Measurements from ENCODE around the gene MEIKIN. TPM values are rescaled to one million over a fixed set of nuclear protein-coding genes. Genes with fewer than 3 reads are reported as not detected.

MEIKIN gene
- total and polyA plus RNA-seq, 2 of the 13 experiments (the other 11 are each of a cell fraction or from before 2014, with no cell fraction given) = not detected

DNA sequence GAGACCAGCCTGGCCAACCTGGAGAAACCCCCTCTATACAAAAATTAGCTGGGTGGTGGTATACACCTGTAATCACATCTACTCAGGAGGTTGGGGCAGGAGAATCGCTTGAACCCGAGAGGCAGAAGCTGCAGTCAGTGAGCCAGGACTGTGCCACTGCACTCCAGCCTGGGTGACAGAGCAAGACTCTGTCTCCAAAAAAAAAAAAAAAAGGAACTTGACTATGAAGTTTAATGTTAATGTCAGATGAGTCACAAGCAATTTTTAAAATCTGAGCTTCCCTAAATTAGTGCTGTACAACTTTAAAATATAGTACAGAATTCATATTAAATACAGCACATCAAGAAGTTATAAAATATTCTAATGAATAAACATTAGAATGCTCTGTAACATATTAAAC, 1.5 kb downstream of the MEIKIN start:
- no TSS peak for BruUV-seq (replicated peaks)
- in situ Hi-C loops (cut with HindIII; ENCODE audit: extremely low pct_ligation_motif_present, low pct_unique_long_range_greater_than_20kb) (no loop called here), intact Hi-C loops (cut with micrococcal nuclease; ENCODE audit: unreplicated experiment) (no loop called here)
- Histone ChIP-seq H3K27me3 (ENCODE audit: control insufficient read depth in 1 of 2, insufficient read depth in 2 of 2, low read length in 2 of 2) (no peaks in the 10 kb centered on the region; a peak in 1 of 5 replicates), H3K4me3 (replicated peaks in 1 of 3; ENCODE audit: insufficient read depth in 1 of 3, low read depth in 2 of 3, low read length in 3 of 3) (no peak overlapping the region), H3K4me2 (ENCODE audit: low read depth, low read length) (no peak overlapping the region), H3K79me2 (ENCODE audit: insufficient read depth, low read length) (no peaks in the 10 kb centered on the region), H3K4me1 (ENCODE audit: insufficient read depth, low read length) (no peaks in the 10 kb centered on the region), H3K27ac (ENCODE audit: extremely low read length, insufficient read depth, low read length) (no peak overlapping the region), H3K9me3 (ENCODE audit: low read length) (no peaks in the 10 kb centered on the region), H2AFZ (ENCODE audit: low read length) (no peak overlapping the region), H4K20me1 (ENCODE audit: insufficient read depth, low read length) (no peaks in the 10 kb centered on the region), H3K36me3 (replicated peaks in 1 of 2; ENCODE audit: control insufficient read depth in 1 of 2, insufficient read depth in 2 of 2, low read length in 2 of 2) (no peaks in the 10 kb centered on the region), H3K9ac (ENCODE audit: insufficient read depth, low read depth, low read length) (no peak overlapping the region)
- CTCF ChIA-PET (ENCODE audit: low intra/inter-chr PET ratio, low total read pairs) = no interaction called here
- POLR2A ChIA-PET = no interaction called here
- no peak for TF ChIP-seq ZFP41 (CRISPR knock-in tag; IDR thresholded peaks at IDR 0.05; ENCODE audit: borderline replicate concordance)
- TF ChIP-seq SMAD9 (CRISPR knock-in tag; IDR thresholded peaks at IDR 0.05) = no peak
- TF ChIP-seq BRCA1 (CRISPR knock-in tag; IDR thresholded peaks at IDR 0.05) = no peak
- no peak for TF ChIP-seq ZNF225 (CRISPR knock-in tag; IDR thresholded peaks at IDR 0.05)
- no peak for TF ChIP-seq TBX2 (CRISPR knock-in tag; IDR thresholded peaks at IDR 0.05; ENCODE audit: borderline replicate concordance)
- TF ChIP-seq, protein P1, sequence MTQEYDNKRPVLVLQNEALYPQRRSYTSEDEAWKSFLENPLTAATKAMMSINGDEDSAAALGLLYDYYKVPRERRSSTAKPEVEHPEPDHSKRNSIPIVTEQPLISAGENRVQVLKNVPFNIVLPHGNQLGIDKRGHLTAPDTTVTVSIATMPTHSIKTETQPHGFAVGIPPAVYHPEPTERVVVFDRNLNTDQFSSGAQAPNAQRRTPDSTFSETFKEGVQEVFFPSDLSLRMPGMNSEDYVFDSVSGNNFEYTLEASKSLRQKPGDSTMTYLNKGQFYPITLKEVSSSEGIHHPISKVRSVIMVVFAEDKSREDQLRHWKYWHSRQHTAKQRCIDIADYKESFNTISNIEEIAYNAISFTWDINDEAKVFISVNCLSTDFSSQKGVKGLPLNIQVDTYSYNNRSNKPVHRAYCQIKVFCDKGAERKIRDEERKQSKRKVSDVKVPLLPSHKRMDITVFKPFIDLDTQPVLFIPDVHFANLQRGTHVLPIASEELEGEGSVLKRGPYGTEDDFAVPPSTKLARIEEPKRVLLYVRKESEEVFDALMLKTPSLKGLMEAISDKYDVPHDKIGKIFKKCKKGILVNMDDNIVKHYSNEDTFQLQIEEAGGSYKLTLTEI (CRISPR knock-in tag; conservative IDR thresholded peaks at IDR 0.05) = no peak
- no peak for TF ChIP-seq TP53 (CRISPR knock-in tag; conservative IDR thresholded peaks at IDR 0.05)
- TF ChIP-seq TMF1 (CRISPR knock-in tag; IDR thresholded peaks at IDR 0.05; ENCODE audit: low read depth) = no peak
- TF ChIP-seq, protein P2, sequence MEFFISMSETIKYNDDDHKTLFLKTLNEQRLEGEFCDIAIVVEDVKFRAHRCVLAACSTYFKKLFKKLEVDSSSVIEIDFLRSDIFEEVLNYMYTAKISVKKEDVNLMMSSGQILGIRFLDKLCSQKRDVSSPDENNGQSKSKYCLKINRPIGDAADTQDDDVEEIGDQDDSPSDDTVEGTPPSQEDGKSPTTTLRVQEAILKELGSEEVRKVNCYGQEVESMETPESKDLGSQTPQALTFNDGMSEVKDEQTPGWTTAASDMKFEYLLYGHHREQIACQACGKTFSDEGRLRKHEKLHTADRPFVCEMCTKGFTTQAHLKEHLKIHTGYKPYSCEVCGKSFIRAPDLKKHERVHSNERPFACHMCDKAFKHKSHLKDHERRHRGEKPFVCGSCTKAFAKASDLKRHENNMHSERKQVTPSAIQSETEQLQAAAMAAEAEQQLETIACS (CRISPR knock-in tag; IDR thresholded peaks at IDR 0.05) = no peak
- no peak for TF ChIP-seq ZNF354B (CRISPR knock-in tag; IDR thresholded peaks at IDR 0.05)
- no peak for TF ChIP-seq CBFB (CRISPR knock-in tag; IDR thresholded peaks at IDR 0.05)
- TF ChIP-seq NR2C2 (CRISPR knock-in tag; IDR thresholded peaks at IDR 0.05; ENCODE audit: borderline replicate concordance) = no peak
- no peak for TF ChIP-seq ZNF496 (CRISPR knock-in tag; IDR thresholded peaks at IDR 0.05; ENCODE audit: insufficient replicate concordance)
- no peak for TF ChIP-seq GFI1 (CRISPR knock-in tag; IDR thresholded peaks at IDR 0.05; ENCODE audit: borderline replicate concordance)
- TF ChIP-seq ZSCAN12 (CRISPR knock-in tag; IDR thresholded peaks at IDR 0.05) = no peak
- TF ChIP-seq HDAC2 (CRISPR knock-in tag; IDR thresholded peaks at IDR 0.05) = no peak
- TF ChIP-seq, protein P3, sequence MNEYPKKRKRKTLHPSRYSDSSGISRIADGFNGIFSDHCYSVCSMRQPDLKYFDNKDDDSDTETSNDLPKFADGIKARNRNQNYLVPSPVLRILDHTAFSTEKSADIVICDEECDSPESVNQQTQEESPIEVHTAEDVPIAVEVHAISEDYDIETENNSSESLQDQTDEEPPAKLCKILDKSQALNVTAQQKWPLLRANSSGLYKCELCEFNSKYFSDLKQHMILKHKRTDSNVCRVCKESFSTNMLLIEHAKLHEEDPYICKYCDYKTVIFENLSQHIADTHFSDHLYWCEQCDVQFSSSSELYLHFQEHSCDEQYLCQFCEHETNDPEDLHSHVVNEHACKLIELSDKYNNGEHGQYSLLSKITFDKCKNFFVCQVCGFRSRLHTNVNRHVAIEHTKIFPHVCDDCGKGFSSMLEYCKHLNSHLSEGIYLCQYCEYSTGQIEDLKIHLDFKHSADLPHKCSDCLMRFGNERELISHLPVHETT (CRISPR knock-in tag; conservative IDR thresholded peaks at IDR 0.05) = no peak
- ATAC-seq (no peak), DNase-seq (ENCODE audit: low spot score) (no peak), FAIRE-seq (no peak)
- 56% methylated on average over 2 of the region's 2 CpGs for WGBS (ENCODE audit: low lambda C conversion rate)
